ENCODE data around the gene ERN1. TPM values are rescaled to one million over a fixed set of nuclear protein-coding genes. Genes with fewer than 3 reads are reported as not detected.

Gene ERN1
- polyA plus RNA-seq, 5 donors = 8.5 to 13.6 (median 10.5) TPM

- DNase-seq = no peak
These were observed 68.6 kb downstream of the ERN1 start for GRCh38 chr17:64061178-64061898.

- DNase-seq = no peak
These were observed 69.6 kb downstream of the ERN1 start for GRCh38 chr17:64060331-64060730.

- no peak for DNase-seq
These were observed 70.2 kb downstream of the ERN1 start for GRCh38 chr17:64059756-64060155.

- DNase-seq = no peak
These were observed 71.3 kb downstream of the ERN1 start for GRCh38 chr17:64058621-64059020.

- no peak for DNase-seq
These were observed 72.2 kb downstream of the ERN1 start for GRCh38 chr17:64057701-64058263.

- DNase-seq = no peak
These were observed 73.5 kb downstream of the ERN1 start for GRCh38 chr17:64056269-64057005.

GRCh38 chr17:64055183-64056142 is 74.5 kb downstream of the ERN1 start:
- DNase-seq = no peak

GRCh38 chr17:64054304-64054703 is 75.6 kb downstream of the ERN1 start:
- DNase-seq = no peak

- no peak for DNase-seq
These were observed 76.8 kb downstream of the ERN1 start for GRCh38 chr17:64053101-64053500.

- DNase-seq = no peak
These were observed 78.8 kb downstream of the ERN1 start for GRCh38 chr17:64051153-64051552.

- DNase-seq = no peak
These were observed 81.1 kb downstream of the ERN1 start for GRCh38 chr17:64048805-64049204.

- no peak for DNase-seq
These were observed 84.8 kb downstream of the ERN1 start for GRCh38 chr17:64045176-64045575.

- DNase-seq = no peak
These were observed 87.1 kb downstream of the ERN1 start for GRCh38 chr17:64042700-64043485.

GRCh38 chr17:64041912-64042311 is 88.0 kb downstream of the ERN1 start:
- no peak for DNase-seq

- DNase-seq = no peak
These were observed 89.7 kb downstream of the ERN1 start for GRCh38 chr17:64040206-64040605.

- DNase-seq = no peak
These were observed 90.9 kb downstream of the ERN1 start for GRCh38 chr17:64039106-64039400.

GRCh38 chr17:64038331-64039105 is 91.4 kb downstream of the ERN1 start:
- DNase-seq = no peak

- no peak for DNase-seq
These were observed 92.1 kb downstream of the ERN1 start for GRCh38 chr17:64037802-64038201.

GRCh38 chr17:64037180-64037579 is 92.8 kb downstream of the ERN1 start:
- no peak for DNase-seq

- DNase-seq = no peak
These were observed 93.6 kb downstream of the ERN1 start for GRCh38 chr17:64036198-64036922.

All from right lung (tissue), 5 donors.